Measurements from ENCODE around the gene CELF4.

CELF4 gene

DNA sequence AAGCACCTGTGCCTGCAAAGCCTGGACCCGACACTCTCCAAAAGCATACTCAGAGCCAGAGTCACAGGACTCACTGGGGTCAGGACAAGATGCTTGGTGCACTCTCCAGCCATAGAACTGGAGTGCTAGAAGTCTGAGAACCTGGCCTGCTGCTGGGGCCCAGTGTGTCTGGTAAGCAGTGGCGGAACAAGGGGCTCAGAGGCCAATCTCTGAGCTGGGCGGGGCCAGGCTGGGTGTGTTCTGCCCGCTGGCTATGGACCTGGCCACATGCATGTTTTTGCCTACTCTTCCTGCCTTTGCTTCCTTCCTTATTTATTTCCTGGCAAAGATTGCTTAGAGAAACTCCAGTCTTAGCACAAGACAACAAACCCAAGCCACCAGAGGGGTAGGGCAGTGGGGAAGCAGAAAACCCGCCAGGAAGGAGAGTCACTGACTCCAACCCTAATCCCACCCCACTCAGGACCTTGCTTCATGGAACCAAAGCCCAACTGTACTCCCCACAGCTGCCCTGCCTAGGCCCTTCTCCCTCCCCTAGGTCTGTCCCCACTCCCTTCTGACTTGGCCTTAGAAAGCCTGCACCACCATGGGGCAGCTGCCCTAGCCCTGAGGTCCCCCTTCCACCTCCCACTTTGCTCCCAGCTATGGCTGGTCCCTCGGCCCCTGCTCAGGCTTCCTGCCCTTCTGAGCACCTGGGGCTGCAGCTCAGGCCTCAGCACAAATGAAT lies 315.5 kb downstream of the CELF4 start:
- no peak for DNase-seq

DNA sequence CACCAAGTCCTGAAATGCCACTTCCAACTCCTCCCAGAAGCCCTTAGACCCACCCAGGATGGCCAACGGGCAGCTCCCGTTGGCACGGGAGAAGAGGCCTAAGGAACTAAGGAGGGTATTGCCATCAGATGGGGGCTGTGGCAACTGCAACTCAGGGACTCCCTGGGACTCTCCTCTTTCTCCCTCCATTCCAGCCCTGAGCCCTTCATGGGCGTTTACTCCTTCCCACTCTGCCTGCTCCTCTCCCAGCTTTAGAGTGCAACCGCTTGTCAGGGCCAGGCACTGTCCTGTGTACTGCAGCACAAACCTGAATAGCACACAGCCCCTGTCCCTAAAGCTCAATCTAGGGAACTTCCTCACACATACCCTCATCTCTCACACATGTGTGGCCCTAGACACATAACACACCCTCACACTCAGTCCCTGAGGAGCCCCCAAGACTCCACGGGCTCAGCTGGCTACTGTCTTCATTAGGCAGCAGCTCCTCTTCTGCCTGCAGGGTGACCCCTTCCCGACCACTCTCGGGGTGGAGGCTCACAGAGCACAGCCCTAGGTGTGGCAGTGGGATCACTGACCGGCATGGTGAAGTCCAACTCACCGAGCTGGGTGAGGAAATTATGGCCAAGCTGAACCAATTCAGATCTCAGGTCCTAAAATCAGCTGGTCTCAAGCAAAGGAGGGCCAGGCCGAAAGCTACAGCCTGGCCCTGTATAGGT lies 316.3 kb downstream of the CELF4 start:
- no peak for DNase-seq

DNA sequence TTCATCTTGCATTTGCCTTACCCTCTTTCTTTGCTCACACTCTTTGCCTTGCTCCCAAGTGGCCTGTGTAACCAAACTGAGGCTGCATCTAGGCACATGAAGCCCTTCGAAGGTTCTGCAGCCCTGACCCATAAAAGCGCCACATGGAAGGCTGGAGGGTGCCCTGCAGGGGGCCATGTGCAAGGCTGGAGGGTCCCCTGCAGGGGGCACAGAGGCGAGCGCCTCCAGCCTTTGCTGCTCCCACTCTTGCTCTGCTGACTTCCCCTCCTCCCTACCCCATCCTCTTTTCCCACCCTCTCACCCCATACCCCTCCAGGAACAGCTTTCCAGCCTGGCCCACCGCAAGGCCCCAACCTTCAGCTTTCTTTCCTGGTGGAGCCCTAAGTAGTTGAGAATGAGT lies 317.3 kb downstream of the CELF4 start:
- no peak for DNase-seq

DNA sequence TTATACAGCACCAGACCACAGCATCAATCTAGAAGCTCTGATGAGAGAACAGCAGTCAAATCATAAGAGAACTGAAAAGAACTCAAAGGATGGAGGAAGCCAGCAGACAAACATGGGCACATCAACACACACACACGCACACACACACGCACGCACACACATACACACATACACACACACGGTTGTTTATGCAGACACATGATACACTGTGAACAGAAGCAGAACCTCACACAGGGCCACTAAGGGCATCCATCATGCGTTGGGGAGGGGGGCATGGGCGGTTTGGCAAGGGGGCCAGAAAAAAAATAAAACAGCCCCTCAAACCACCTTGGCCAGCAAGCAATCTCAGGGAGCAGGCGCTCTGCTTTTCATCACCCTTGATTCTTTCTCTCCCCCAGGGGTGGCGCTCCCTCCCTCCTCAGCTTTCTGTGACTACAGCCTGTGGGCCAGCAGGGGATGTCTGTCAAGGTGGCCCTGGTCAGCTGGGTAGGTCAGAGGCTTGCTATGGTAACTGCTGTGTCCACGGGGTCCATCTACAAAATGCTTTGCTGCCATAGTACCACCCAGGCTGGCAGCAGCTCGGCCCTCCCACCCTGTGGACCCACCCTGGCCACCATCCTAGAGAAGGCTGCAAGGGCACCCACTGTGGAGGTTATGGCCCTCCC lies 318.0 kb downstream of the CELF4 start:
- no peak for DNase-seq

DNA sequence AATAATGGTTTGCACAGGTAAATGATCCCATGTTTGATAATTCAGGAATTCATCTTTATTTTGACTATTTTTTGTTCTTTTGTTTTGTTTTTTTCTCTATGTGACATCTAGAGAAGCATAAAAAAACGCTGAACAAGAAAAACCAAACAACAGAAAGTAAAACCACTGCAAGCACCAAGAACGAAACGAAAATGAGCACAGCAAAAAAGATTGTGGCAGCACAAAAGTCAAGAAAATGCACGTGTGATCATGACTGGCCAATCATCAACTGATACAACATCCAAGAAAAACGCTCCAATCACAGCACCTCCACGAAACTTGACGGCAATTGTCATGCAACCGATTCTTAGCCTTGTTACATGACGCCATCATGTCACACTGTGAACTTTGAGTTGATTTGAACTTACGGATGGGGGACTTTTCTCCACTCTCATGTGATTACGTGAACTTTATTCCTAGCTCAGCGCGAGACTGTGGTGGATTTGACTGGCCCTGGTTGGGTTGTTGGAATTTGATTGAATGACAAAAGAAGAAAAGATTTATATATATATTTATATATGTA lies 318.7 kb downstream of the CELF4 start:
- DNase-seq: no peak

DNA sequence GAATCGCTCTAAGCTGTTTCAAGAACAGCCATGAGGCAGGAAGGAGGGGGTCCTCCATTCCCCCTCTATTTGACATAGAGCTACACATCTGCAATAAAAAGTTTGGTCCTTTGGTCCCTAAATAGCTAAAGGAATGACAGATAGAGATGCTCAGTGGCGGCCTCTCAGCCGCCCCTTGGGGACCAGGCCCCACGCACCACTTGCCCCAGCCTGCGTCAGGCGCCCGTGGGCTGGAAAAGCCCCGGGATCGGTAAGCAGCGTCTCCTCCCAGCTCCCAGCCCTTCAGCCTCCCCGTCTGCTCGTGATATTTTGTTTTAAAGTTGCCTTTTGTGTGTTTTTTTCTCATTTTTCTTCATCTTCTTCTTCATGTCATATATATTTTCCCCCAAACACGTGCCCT lies 321.0 kb downstream of the CELF4 start:
- DNase-seq: no peak

DNA sequence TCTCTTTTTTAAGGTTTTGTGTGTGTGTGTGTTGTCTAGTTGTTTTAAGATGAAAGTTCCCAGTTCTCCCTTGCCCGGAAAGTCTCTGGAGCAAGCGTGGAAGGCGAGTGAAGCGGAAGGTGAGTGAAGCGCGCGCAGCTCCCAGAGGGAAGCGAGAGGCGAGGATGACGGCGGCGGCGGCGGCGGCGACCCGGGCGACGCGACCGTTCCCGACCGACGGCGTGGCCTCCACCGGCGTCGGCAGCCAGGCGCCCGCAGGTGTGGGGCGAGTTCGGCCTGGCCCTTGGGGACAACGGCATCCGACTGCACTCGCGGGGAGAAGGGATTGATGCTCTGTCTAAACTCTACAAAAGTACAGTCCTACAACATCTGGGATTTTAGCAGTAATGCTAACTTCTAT lies 321.9 kb downstream of the CELF4 start:
- peak; percentile 57 for DNase-seq

DNA sequence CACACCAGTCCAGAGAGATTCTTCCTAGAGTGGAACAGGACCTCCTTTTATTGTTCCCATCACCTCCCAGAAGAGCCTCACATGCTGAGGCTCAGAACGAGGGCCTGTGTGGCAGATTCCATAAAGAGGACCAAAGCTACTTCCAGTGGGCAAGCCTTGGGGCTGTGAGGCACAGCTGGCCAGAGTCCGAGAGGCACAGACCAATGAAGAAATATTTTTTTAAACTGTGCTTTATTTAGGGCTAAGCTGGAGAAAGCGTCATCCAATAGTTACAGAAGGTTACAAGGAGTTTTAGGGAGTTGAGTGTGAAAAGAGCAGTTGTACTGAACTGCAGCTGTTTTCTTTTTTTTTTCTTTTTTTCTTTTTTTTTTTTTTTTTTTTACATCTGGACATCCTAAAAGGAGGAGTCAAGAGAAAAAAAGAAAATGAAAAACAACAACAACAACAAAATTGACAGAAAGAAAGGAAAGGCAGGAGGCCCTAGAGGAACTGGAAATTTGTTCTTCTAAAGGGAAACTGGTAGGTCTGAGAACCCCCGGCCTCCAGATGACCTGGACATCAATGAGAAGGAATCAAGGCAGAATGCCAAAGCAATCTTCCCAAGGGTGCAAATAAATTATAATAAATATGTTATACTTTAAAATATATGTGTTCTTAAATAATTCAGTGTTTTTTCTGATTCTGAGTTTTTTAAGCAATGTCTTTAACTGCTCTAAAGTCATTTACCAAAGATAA lies 322.6 kb downstream of the CELF4 start:
- DNase-seq: peak; percentile 38

DNA sequence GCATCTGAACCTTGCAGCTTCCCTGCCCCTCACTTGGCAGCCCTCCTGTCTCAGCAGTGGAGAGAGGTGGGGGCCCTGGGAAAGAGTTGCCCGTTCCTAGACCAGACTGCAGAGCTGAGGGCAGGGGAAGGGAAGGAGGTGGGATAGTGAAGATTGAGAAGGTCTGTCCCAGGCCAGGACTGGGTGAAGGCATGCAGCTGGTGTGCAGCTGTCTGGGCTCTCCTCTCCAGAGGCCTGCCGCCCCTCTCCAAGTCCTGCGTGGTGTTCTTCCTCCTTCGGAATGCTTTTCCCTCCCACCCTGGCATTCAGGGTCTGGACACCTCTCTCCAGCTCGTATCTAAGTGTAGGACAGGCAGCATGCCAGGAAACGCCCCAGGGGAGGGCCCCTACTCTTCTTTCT lies 323.5 kb downstream of the CELF4 start:
- no peak for DNase-seq

DNA sequence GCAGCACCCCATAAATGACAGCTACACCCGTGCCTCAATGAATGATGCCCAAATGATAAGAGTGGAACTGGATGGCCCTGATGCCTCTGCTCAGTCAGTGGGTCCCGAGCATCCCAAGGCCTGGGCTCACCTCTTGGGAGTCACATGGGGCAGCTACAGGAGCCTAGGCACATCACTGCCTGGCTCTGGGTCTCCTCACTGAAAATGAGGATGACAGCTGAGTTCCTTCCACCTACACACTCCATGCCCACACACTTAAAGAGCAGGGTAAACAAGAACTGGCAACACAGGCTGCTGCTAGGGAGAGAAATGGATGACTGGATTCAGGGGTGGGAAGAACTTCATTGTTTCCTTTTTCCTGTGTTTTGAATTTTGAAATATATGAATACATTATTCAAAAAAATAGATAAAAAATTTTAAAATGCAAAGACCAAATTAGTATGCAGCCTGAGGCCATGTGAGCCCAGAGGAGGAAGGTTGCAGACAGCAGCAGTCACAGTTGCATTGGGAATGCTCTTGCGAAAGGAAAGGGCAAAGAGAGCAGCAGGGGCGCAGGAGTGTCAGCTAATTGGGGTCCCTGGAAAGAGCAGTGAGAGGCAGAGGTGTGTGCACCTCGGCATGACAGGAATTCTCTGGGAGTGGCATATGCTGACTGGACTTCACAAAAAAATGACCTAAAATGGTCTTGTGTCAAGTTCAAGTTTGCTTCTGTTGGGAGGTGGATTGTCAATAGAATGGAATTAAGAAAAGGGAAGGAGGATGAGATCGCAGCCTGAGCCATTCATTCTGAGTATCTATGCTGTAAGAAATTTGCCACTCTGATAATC lies 327.1 kb downstream of the CELF4 start:
- DNase-seq: no peak

DNA sequence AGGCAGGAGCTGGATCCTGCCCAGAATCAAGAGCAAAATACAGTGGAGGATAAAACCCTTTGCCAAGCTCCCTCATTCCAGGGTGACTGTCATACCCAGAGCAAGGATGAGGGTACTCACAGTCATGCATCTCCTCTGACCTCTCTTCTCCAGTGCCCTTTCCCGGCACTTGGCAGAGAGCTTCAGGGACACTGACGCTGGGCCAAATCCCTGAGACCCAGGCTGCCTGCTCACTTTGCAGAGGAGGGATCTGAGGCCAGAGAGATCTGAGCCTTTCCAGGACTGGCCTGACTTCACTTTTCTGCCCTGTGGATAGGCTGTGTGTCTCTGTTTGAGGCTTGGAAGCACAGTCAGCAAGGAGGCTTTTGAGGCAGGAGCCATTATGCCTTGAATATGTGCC lies 330.0 kb downstream of the CELF4 start:
- DNase-seq: no peak

DNA sequence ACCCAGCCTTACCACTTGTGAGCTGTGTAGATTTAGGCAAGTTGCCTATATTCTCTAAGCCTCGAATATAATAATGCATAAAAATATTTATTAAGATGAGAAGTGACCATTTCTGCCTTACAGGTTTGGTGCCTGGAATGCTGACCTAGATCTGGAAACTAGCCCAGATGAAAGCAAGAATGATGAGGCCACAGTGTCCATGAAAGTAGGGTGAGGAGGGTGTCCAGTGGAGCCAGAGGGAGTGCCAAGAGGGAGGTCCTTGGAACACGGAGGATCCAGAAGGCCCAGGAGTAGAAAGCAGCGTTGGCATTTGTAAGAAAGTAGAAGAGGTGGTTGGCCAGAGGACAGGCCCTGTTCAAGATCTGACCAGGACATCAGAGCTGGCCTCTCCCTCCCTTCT lies 334.3 kb downstream of the CELF4 start:
- no peak for DNase-seq

DNA sequence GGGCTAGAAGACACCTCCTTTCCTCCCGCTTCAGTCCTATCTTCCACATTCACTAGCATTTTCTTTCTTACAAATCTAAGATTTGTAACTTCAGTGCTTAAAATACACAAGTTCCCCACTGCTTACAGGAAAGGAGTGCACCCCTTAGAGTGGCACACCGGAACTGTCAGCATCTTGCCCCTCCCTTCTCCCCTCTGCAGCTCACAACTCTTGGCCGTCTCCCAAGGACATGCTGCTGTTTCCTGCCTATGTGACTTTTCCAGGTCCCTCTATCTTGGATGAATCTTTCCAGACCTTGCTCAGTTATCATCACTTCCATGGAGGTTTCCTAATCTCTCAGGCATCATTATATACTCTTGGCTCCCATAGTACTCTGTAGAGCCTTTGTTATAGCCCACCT lies 334.8 kb downstream of the CELF4 start:
- no peak for DNase-seq

DNA sequence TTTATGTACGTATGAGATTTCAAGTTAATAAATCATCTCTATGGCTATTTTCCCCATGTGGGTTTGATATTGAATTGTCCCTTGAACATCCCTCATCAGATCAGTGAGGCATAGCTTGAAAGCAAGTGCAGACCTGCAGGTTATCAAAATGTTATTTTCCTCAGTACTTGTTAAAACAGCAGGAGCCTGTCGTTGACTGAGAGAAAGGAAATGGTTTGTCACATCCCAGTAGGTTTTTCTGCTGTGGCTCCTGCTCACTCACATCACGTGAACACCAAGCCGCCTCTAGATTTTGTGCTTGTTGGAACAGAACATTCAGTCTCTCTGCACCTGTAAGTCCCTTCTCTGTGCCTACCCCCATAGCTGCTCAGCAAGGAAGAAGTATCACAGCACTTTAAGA lies 340.3 kb downstream of the CELF4 start:
- DNase-seq: no peak

DNA sequence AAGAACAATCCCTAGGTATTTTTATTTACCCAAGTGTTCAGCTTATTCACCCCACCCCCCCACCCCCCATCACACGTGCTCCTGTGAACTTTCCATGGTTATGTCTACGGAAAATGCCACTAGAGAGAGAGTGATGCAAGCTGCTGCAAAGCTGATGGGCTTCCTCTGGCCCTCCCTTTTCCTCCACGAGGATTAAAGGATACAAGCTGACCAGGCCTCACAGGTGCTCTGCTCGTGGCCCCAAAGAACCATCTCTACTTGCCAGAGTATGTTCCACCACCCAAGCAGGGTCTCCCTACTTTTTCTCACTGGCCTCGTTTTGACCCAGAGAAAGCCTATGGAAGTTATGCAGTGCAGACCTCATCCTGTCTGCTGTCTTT lies 342.6 kb downstream of the CELF4 start:
- DNase-seq: no peak

DNA sequence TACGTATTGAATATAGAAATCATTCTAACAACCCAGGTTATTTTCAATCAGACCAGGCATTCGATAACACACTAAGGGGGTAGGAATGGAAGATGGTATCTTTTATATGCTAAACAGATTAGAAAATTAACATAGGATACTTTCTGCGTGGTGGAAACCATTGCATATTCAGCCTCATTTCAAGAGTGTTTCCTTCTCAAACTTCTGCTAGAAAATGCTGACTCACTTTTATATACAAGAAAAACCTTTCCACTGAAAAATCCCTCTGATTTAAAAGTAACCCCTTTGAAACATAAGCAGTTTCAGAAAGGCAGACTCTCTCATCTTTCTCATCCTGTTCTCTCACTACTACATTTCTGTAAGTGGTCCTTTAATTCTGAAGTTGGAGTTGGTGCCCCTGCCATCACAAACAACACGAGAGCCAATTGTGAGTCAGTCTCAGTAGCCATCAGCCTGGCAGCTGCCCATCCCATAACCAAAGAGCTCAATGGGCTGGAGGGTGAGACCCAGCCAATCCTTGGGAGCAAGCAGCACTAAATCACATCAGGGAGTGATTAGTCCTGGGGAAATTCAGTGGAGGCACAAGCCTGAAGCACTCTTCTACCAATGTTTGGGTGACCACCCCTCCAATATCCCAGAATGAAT lies 343.1 kb downstream of the CELF4 start:
- no peak for DNase-seq

DNA sequence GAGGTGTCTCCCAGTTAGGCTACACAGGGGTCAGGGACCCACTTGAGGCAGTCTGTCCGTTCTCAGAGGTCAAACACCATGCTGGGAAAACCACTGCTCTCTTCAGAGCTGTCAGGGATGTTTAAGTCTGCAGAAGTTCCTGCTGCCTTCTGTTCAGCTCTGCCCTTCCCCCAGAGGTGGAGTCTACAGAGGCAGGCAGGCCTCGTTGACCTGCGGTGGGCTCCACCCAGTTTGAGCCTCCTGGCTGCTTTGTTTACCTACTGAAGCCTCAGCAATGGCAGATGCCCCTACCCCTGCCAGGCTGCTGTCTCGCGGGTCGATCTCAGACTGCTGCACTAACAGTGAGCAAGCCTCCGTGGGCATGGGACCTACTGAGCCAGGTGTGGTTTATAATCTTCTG lies 346.3 kb downstream of the CELF4 start:
- no peak for DNase-seq

DNA sequence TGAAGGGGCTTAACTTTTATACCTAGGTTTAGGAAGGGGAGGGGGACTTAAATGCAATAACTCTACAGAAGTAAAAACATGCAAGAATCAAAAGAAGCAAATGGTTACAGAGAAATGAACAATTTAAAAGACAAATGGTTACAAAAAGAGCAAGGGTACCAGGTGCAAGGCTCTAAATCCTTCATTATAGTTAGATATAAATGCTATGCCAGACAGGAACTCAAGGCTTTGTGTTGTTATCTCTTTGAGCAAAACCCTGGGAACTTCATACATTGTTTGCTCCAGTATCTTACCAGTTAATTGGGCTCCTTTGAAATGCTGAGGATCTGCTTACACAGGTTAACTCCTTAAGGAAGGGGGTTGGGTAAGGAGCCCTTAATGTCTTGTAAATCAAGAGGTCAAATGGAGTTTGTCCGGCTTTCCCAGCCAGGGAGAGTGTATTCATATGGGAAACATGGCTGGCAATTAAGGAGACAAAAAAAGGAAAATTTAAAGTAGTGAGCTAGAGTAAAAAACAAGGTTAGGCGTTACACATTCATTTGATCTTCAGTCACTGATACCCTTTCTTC lies 347.5 kb downstream of the CELF4 start:
- DNase-seq: no peak

DNA sequence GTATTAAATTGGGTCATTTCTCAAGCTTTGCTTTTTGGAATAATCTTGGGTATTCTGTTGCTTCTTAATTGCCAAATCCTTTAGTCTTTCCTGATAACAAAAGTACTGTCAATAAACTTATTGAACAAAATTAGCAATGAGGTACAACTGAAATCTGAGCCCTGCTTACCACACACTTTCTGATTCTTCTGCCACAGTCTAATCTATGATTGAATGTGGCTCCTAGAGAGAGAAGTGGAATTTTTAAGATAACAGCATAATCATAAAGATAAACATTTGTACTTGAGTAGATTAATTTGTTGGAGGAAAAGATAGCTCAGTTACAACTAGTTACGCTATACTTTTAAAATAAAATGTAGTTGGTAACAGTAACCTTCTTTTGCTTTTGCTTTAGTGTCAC lies 354.8 kb downstream of the CELF4 start:
- no peak for DNase-seq

DNA sequence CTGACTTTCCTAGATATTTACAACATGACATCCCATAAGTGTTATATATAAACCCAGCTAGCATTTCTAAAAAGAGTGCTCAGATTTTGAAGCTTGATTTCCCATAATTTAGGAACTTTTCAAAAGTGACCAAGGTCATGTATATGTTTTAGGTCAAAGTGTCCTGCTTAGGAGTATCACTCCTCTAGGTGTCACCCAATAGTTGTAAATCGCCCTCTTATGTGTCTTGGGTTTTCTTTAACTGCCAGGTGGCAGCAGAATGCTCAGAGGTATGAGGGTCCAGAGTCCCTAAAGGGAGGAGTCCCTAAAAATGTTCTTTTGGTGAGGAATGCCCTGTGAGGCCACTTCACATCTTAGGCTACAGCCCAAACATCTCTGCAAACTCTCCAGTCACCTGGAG lies 358.3 kb downstream of the CELF4 start:
- no peak for DNase-seq

DNA sequence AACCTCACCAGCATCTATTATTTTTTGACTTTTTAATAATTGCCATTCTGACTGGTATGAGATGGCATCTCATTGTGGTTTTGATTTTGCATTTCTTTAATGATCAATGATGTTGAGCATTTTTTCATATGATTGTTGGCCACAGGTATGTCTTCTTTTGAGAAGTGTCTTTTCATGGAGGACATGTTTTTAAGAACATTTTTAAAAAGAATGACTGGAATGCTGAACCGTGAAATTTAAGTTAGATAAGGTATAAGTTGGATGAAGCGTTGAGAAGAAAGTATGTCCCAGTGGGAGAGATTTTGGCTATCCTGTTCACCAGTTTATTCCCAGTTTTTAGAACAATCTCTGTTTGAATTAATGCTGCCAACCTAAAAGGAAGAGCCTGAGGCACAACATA lies 365.9 kb downstream of the CELF4 start:
- DNase-seq: no peak
